GM12801 (cell line): ENCODE results near the gene FNDC3A.

ENCODE experiments used
- CTCF ChIP-seq: IDR thresholded peaks from one replicate; pipeline ENCODE4 v1.5.1; 2011; ENCODE audit warnings: control low read depth; ENCODE audit not compliant: insufficient read length; ENCODE audit errors: extremely low read depth

FNDC3A gene, protein sequence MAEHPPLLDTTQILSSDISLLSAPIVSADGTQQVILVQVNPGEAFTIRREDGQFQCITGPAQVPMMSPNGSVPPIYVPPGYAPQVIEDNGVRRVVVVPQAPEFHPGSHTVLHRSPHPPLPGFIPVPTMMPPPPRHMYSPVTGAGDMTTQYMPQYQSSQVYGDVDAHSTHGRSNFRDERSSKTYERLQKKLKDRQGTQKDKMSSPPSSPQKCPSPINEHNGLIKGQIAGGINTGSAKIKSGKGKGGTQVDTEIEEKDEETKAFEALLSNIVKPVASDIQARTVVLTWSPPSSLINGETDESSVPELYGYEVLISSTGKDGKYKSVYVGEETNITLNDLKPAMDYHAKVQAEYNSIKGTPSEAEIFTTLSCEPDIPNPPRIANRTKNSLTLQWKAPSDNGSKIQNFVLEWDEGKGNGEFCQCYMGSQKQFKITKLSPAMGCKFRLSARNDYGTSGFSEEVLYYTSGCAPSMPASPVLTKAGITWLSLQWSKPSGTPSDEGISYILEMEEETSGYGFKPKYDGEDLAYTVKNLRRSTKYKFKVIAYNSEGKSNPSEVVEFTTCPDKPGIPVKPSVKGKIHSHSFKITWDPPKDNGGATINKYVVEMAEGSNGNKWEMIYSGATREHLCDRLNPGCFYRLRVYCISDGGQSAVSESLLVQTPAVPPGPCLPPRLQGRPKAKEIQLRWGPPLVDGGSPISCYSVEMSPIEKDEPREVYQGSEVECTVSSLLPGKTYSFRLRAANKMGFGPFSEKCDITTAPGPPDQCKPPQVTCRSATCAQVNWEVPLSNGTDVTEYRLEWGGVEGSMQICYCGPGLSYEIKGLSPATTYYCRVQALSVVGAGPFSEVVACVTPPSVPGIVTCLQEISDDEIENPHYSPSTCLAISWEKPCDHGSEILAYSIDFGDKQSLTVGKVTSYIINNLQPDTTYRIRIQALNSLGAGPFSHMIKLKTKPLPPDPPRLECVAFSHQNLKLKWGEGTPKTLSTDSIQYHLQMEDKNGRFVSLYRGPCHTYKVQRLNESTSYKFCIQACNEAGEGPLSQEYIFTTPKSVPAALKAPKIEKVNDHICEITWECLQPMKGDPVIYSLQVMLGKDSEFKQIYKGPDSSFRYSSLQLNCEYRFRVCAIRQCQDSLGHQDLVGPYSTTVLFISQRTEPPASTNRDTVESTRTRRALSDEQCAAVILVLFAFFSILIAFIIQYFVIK

GRCh38 chr13:48975856-48976575 lies at the start of gene FNDC3A:
Gene FNDC3A (plus strand): TSS chr13:48975912. CDS start chr13:49006191, 30,279 bp downstream.
- TF ChIP-seq CTCF: no peak

GRCh38 chr13:48928757-48929430 lies 46.8 kb upstream of the FNDC3A start:
- no peak for TF ChIP-seq CTCF

DNA sequence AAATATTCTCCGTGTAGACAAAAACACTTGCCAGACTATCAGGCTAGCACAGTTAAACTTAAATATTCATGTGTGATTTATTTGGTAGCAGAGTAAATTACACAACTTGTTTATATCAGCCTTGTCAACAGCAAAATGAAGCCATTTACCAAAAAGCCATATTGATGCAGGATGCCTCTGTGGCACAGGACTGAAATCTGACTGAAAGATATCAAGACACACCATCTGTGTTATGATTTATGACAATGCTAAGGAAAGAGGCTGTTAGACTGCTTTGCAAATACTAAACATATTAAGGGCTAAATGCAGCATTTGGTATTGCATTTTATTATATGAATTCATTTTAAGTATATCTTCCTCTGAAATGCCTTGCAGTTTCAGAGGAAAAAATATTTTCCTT lies 44.8 kb upstream of the FNDC3A start:
- no peak for TF ChIP-seq CTCF

- no peak for TF ChIP-seq CTCF
Measured at GRCh38 chr13:48938308-48938943, 37.3 kb upstream of the FNDC3A start.

DNA sequence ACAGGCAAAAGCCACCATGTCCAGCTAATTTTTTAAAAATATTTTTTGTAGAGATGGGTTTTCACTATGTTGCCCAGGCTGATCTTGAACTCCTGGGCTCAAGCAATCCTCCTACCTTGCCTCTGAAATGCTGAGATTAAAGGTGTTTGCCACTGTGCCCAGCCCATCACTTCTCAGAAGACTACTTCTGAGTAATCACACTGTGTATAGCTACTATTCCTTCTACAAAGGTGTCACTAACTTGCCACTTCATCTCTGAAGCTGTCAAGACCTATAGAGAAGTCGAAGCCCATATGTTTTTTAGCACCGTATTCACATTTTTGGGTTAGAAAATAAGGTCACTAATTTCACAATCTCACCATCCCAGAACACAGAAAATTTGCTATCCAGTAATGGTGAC lies 36.0 kb upstream of the FNDC3A start:
- TF ChIP-seq CTCF: no peak

DNA sequence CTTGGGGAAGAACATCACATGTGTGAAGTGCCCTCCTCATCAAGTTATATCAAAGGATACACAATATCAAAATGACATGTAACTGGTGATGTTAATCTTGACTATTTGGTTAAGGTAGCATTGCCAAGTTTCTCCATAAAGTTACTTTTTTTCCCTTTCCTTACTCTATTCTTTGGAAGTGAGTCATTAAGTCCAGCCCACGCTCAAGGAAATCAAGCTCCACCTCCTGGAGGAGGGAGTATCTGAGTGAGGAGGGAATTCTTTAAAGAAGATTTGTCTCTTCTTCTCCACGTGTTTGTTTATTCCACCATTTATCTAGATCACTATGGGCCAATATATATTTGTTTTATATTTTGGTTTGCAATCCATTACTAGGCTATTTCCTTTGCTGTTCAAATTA lies 33.6 kb upstream of the FNDC3A start:
- no peak for TF ChIP-seq CTCF
